Mesenchymal stem cell (in vitro differentiated cells and primary cell): ENCODE results near the gene KPTN.

Source experiments
- DNase-seq: peaks from one replicate; pipeline ENCODE4 v3.0.0-alpha.2; 2013
- H2AFZ ChIP-seq: one replicate; pipeline ENCODE4 v1.6.1; 2013; ENCODE audit warnings: low read depth, mild to moderate bottlenecking, control low read depth, inconsistent platforms, low read length, moderate library complexity
- H2AK5ac ChIP-seq: 2 replicates; pipeline ENCODE4 v1.6.1; 2013; ENCODE audit warnings: low read length, moderate library complexity, mild to moderate bottlenecking, inconsistent platforms; ENCODE audit not compliant: severe bottlenecking
- H2BK120ac ChIP-seq: one replicate; pipeline ENCODE4 v1.6.1; 2013; ENCODE audit warnings: low read depth, mild to moderate bottlenecking, inconsistent platforms, low read length, moderate library complexity
- H2BK12ac ChIP-seq, 2 experiments: one replicate each; pipeline ENCODE4 v1.6.1; 2013; ENCODE audit warnings: inconsistent platforms in 2 of 2, low read length in 2 of 2, mild to moderate bottlenecking in 2 of 2, moderate library complexity in 2 of 2, control low read depth in 1 of 2
- H2BK15ac ChIP-seq: one replicate; pipeline ENCODE4 v1.6.1; 2013; ENCODE audit warnings: mild to moderate bottlenecking, low read depth, inconsistent platforms; ENCODE audit not compliant: poor library complexity, severe bottlenecking
- H2BK5ac ChIP-seq: 2 replicates; pipeline ENCODE4 v1.6.1; 2013; ENCODE audit warnings: low read depth, mild to moderate bottlenecking, low read length, control low read depth, inconsistent platforms; ENCODE audit not compliant: poor library complexity, severe bottlenecking
- H3K14ac ChIP-seq, 2 experiments: one replicate each; pipeline ENCODE4 v1.6.1; 2013; ENCODE audit warnings: inconsistent platforms in 2 of 2, low read length in 2 of 2, control low read depth in 1 of 2, mild to moderate bottlenecking in 1 of 2, moderate library complexity in 1 of 2
- H3K18ac ChIP-seq, 2 experiments: one replicate each; pipeline ENCODE4 v1.6.1; 2013; ENCODE audit warnings: inconsistent platforms in 2 of 2, low read length in 2 of 2, control low read depth in 1 of 2, low read depth in 1 of 2, mild to moderate bottlenecking in 1 of 2
- H3K23ac ChIP-seq, 2 experiments: one replicate each; pipeline ENCODE4 v1.6.1; 2013; ENCODE audit warnings: inconsistent platforms in 2 of 2, low read length in 2 of 2, mild to moderate bottlenecking in 2 of 2, moderate library complexity in 2 of 2, control low read depth in 1 of 2
- H3K27ac ChIP-seq: 2 replicates; pipeline ENCODE4 v1.5.1; 2013; ENCODE audit warnings: mild to moderate bottlenecking, moderate library complexity, low read length, control low read depth, inconsistent platforms; ENCODE audit not compliant: poor library complexity, severe bottlenecking
- H3K27me3 ChIP-seq, 2 experiments: 2 replicates each; pipeline versions ENCODE4 v1.6.1 to v1.7.0; 2013; ENCODE audit warnings: low read length in 2 of 2, mild to moderate bottlenecking in 2 of 2, moderate library complexity in 2 of 2, control low read depth in 1 of 2, inconsistent platforms in 1 of 2; ENCODE audit not compliant: control insufficient read depth in 1 of 2, insufficient read depth in 1 of 2
- H3K36me3 ChIP-seq, 2 experiments: 2 replicates each; pipeline versions ENCODE4 v1.6.1 to v1.7.0; 2013; ENCODE audit warnings: low read length in 2 of 2, control low read depth in 1 of 2, inconsistent platforms in 1 of 2, low read depth in 1 of 2, mild to moderate bottlenecking in 1 of 2; ENCODE audit not compliant: insufficient read depth in 2 of 2, control insufficient read depth in 1 of 2
- H3K4ac ChIP-seq, 2 experiments: one replicate each; pipeline ENCODE4 v1.6.1; 2013; ENCODE audit warnings: inconsistent platforms in 2 of 2, low read length in 2 of 2, mild to moderate bottlenecking in 2 of 2, moderate library complexity in 2 of 2, control low read depth in 1 of 2, low read depth in 1 of 2
- H3K4me1 ChIP-seq: 2 replicates; pipeline ENCODE4 v1.6.1; 2013; ENCODE audit warnings: low read depth, low read length, control low read depth; ENCODE audit not compliant: control insufficient read depth, insufficient read depth
- H3K4me2 ChIP-seq: 2 replicates; pipeline ENCODE4 v1.6.1; 2013; ENCODE audit warnings: low read length, mild to moderate bottlenecking, inconsistent platforms; ENCODE audit not compliant: poor library complexity, severe bottlenecking
- H3K4me3 ChIP-seq, 2 experiments: 2 replicates each; pipeline versions ENCODE4 v1.5.1 to v1.7.0; 2013; ENCODE audit warnings: low read length in 2 of 2, mild to moderate bottlenecking in 2 of 2, control low read depth in 1 of 2, low read depth in 1 of 2; ENCODE audit not compliant: insufficient read depth in 1 of 2
- H3K79me1 ChIP-seq: replicated peaks from 2 replicates; pipeline ENCODE4 v1.6.1; 2013; ENCODE audit warnings: mild to moderate bottlenecking, control low read depth, low read length, inconsistent platforms; ENCODE audit not compliant: poor library complexity, severe bottlenecking
- H3K9ac ChIP-seq: 2 replicates; pipeline ENCODE4 v1.7.0; 2013; ENCODE audit warnings: mild to moderate bottlenecking, low read length, moderate library complexity
- H3K9me3 ChIP-seq: 2 replicates; pipeline ENCODE4 v1.7.0; 2013; ENCODE audit warnings: mild to moderate bottlenecking, low read length; ENCODE audit not compliant: control insufficient read depth
- H4K8ac ChIP-seq: one replicate; pipeline ENCODE4 v1.6.1; 2013; ENCODE audit warnings: inconsistent platforms, mild to moderate bottlenecking, low read length, moderate library complexity
- H4K91ac ChIP-seq: one replicate; pipeline ENCODE4 v1.6.1; 2013; ENCODE audit warnings: mild to moderate bottlenecking, low read length, inconsistent platforms
- WGBS: methylation state at CpG from one replicate; pipeline ENCODE4 v1.1.7; 2013; ENCODE audit warnings: mixed read lengths; 5-methylcytosine and 5-hydroxymethylcytosine counted together

The KPTN gene

GRCh38 chr19:47492571-47493377 is 8.8 kb upstream of the KPTN start:
- peaks cover 82 to 93% of the 10 kb centered on the region in 2 experiments for H3K36me3 ChIP-seq
- H3K27ac ChIP-seq = no peak overlapping the region
- no peak overlapping the region for H3K4me3 ChIP-seq
- DNase-seq = no peak
- H2BK5ac ChIP-seq = no peak overlapping the region
- H3K9me3 ChIP-seq = no peaks in the 10 kb centered on the region
- no peak overlapping the region for H3K18ac ChIP-seq
- no peak overlapping the region for H2BK120ac ChIP-seq
- H3K4me2 ChIP-seq = no peak overlapping the region
- H3K4ac ChIP-seq = no peak overlapping the region
- H3K4me1 ChIP-seq = peaks cover 5% of the 10 kb centered on the region
- WGBS = 87% methylated on average over 19 of the region's 23 CpGs
- H3K79me1 ChIP-seq = peaks cover 33% of the 10 kb centered on the region
- no peak overlapping the region for H2AK5ac ChIP-seq
- no peak overlapping the region for H3K9ac ChIP-seq
- no peak overlapping the region for H4K8ac ChIP-seq
- no peaks in the 10 kb centered on the region for H3K27me3 ChIP-seq
- no peak overlapping the region for H2BK15ac ChIP-seq
- H3K23ac ChIP-seq = no peak overlapping the region
- H4K91ac ChIP-seq = peak overlapping the region; percentile 1
- H3K14ac ChIP-seq = no peak overlapping the region
- no peak overlapping the region for H2BK12ac ChIP-seq
- H2AFZ ChIP-seq = no peak overlapping the region

- no peak overlapping the region for H2BK120ac ChIP-seq
- no peak for DNase-seq
- 93% methylated on average over 12 of the region's 14 CpGs for WGBS
Measured at GRCh38 chr19:47492137-47492533, 8.1 kb upstream of the KPTN start.

GRCh38 chr19:47491358-47492136 is 7.5 kb upstream of the KPTN start:
- Histone ChIP-seq H3K36me3 (peaks cover 77 to 93% of the 10 kb centered on the region in 2 experiments), H4K91ac (no peak overlapping the region), H3K79me1 (peaks cover 20% of the 10 kb centered on the region), H3K9ac (no peak overlapping the region), H3K14ac (no peak overlapping the region), H2BK120ac (no peak overlapping the region), H2BK5ac (no peak overlapping the region), H3K4me3 (no peak overlapping the region), H2BK12ac (no peak overlapping the region), H2BK15ac (no peak overlapping the region), H2AFZ (no peak overlapping the region), H3K27ac (no peak overlapping the region), H4K8ac (no peak overlapping the region), H3K4me1 (peaks cover 5% of the 10 kb centered on the region), H3K23ac (no peak overlapping the region), H3K4ac (no peak overlapping the region), H3K18ac (no peak overlapping the region), H3K4me2 (no peak overlapping the region), H2AK5ac (no peak overlapping the region), H3K27me3 (no peaks in the 10 kb centered on the region), H3K9me3 (no peaks in the 10 kb centered on the region)
- WGBS = 92% methylated on average over 21 of the region's 22 CpGs
- no peak for DNase-seq

More at GRCh38 chr19:47492137-47492533, 8.1 kb upstream of the KPTN start:
- no peak overlapping the region for H3K18ac ChIP-seq
- no peak overlapping the region for H4K8ac ChIP-seq
- H2BK12ac ChIP-seq = no peak overlapping the region
- no peak overlapping the region for H2BK5ac ChIP-seq
- no peak overlapping the region for H3K4ac ChIP-seq
- H3K27me3 ChIP-seq = no peaks in the 10 kb centered on the region
- H3K27ac ChIP-seq = no peak overlapping the region
- no peak overlapping the region for H3K23ac ChIP-seq
- no peak overlapping the region for H3K4me2 ChIP-seq
- no peak overlapping the region for H2AFZ ChIP-seq
- no peaks in the 10 kb centered on the region for H3K9me3 ChIP-seq
- H2BK15ac ChIP-seq = no peak overlapping the region
- H3K79me1 ChIP-seq = peaks cover 26% of the 10 kb centered on the region
- H3K36me3 ChIP-seq = peaks cover 81 to 93% of the 10 kb centered on the region in 2 experiments
- H3K4me3 ChIP-seq = no peak overlapping the region
- no peak overlapping the region for H3K9ac ChIP-seq
- peaks cover 5% of the 10 kb centered on the region for H3K4me1 ChIP-seq
- H2AK5ac ChIP-seq = no peak overlapping the region
- no peak overlapping the region for H3K14ac ChIP-seq
- no peak overlapping the region for H4K91ac ChIP-seq

GRCh38 chr19:47490847-47491246 is 6.8 kb upstream of the KPTN start:
- Histone ChIP-seq H2BK5ac (no peak overlapping the region), H3K23ac (no peak overlapping the region), H3K4ac (no peak overlapping the region), H3K79me1 (peaks cover 16% of the 10 kb centered on the region), H3K27ac (no peak overlapping the region), H3K4me1 (peaks cover 5% of the 10 kb centered on the region), H3K27me3 (no peaks in the 10 kb centered on the region), H3K14ac (no peak overlapping the region), H2BK15ac (no peak overlapping the region), H3K4me2 (no peak overlapping the region), H2BK120ac (no peak overlapping the region), H3K4me3 (no peak overlapping the region), H2AFZ (no peak overlapping the region), H3K9ac (no peak overlapping the region), H2BK12ac (no peak overlapping the region), H4K8ac (no peak overlapping the region), H2AK5ac (no peak overlapping the region), H3K36me3 (peaks cover 70 to 90% of the 10 kb centered on the region in 2 experiments), H3K18ac (no peak overlapping the region), H3K9me3 (no peaks in the 10 kb centered on the region), H4K91ac (no peak overlapping the region)
- WGBS = 90% methylated on average over 3 of the region's 3 CpGs
- DNase-seq = no peak
